Putamen (tissue), 1 donor: ENCODE measurements around the gene PDCD7.
"Not testable (repeated sequence)": the region's sequence is repeated elsewhere in the genome, so short reads cannot be mapped to it uniquely, and the experiment has no call there.

Experiments used
- DNase-seq: peaks from one replicate; pipeline ENCODE4 v3.0.0-alpha.2; 2016; ENCODE audit warnings: low spot score

Gene PDCD7

DNA sequence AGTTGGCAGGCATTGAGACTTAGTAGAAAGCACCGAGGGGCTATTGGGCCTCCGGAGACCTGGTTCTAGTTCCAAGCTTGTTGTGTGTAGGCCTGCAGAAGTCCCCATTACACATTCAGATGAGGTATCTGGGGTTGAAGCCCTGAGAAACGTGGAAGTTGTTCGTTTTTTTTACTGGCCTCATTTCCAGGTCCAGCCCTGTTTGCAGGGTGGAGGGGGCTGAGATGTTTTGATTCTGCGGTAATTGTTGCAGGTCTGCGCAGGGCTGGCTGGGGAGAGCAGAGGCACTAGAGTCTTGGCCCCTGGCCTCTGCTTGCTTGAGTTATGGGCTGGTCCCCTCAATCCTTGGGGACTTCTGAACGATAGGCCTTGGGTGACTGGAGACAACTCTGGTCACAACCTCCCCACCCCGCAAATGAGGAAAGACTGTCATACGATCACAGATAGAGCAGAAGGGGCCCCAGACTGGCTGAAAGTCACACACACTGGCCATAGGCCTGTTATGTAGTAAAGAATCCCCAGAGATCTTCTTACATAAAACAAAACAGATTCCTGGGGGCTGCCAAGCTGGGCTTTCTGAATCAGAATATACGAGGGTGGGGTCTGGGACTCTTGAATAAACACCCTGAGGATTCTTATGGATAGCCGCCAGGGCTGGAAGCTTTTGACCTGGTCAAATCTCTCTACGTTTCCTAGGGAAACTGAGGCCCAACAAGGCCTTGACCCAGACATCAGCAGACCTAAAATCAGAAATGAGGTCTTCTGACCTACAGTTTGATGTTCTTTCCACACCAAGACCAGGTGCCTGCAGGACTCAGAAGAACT is 41.5 kb downstream of the PDCD7 start:
- no peak for DNase-seq

DNA sequence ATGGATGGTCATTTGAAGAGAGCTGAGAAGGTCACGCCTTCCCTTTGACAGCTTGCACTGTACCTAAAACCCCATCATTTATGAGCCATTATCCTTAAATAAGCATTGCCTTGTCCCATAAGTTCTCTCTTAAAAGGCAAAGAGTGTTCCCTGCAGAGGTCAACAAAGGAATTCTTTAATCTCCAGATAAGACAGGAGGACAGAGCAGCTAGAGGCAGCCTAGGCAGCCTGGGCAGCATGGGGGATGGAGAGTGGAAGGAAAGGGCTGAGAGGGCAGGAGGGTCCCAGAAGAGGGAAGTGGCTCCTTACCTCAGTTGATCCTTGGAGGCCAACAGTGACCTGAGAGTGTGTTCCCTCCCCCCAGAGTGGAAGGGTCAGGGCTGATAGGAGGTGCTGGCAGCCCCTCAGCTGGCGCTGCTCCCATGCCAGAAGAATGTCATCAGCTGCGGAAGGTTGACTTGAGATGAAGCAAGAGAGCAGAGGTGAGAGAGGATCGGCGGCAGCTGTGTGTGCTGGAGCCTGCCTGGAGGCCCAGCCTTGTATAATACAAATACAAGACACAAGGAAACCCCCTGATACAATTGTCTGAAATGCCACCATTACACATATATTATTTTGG is 44.3 kb downstream of the PDCD7 start:
- DNase-seq: no peak

GRCh38 chr15:65088643-65089021 is 45.0 kb downstream of the PDCD7 start:
- no peak for DNase-seq

- DNase-seq: no peak
Measured at GRCh38 chr15:65087873-65088642, 45.5 kb downstream of the PDCD7 start.

DNA sequence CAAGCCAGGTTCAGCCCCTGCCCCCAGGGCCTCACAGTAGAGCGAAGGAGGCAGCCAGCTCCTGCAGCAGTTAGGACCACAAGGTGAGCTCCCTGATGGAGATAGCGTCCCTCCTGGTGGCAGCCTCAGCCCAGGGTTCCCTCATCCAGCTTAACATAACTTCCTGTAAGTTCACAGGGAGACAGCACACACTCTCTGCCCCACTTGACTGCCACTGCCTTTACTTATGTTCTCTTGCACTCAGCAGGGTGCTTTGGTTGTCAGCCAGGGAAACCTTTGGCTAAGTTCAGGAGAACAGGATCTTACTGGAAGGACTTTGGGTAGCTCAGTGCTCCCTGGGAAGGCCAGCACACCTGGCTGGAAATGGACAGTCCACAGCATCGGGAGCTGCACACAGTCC is 46.2 kb downstream of the PDCD7 start:
- DNase-seq: no peak

DNA sequence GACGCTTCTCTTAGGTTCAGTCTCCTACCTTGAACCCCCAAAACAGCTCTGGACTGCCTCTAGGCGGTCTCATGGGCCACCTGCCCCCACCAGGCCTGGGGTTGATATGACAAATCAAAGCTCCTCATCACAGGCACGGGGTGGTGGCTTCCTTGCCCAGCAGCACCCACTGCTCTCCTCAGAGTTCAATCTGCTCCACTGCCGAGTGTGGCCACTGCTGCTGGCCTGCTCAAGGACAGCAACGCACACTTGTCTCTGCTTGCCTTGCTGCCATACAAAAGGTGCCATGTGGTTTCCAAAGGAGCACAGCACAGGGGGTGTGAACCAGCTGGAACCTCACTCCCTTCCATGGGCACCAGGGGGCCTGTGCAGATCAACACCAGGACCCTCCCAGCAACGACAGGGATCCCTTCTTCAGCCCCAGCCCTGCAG is 46.9 kb downstream of the PDCD7 start:
- no peak for DNase-seq

DNA sequence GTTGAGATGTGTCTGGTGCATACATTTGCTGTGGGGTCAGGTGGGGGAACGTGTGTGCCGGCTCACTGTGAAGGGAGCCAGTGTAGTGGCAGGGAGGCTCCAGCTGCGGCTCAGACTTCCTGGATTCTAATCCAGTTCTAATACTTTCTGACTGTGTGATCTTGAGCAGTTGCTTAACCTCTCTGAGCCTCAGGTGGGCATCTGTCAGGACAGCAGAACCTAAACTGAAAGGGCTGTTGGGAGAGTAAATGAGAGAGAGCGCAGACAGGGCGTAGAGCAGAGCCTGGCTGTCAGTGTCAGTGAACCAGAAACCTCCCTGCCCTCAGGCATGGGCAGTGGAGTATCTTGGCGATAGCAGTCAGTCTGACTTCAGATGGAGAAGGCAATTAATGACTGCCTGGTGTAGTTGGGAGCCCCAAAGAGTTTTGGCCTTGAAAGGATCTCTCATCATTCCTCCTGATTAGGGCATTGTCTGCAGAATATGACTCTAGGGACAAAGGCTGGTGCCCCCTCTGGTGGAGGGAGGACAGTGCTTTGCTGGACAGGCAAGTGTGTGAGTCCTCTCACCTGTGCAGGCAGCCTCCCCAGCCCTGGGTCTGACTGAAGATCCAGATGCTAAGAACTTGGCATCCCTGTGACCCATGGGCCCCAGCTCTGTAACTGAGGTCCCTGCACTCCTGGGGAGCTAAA is 47.5 kb downstream of the PDCD7 start:
- no peak for DNase-seq

- DNase-seq: no peak
Measured at GRCh38 chr15:65085207-65085753, 48.3 kb downstream of the PDCD7 start.

DNA sequence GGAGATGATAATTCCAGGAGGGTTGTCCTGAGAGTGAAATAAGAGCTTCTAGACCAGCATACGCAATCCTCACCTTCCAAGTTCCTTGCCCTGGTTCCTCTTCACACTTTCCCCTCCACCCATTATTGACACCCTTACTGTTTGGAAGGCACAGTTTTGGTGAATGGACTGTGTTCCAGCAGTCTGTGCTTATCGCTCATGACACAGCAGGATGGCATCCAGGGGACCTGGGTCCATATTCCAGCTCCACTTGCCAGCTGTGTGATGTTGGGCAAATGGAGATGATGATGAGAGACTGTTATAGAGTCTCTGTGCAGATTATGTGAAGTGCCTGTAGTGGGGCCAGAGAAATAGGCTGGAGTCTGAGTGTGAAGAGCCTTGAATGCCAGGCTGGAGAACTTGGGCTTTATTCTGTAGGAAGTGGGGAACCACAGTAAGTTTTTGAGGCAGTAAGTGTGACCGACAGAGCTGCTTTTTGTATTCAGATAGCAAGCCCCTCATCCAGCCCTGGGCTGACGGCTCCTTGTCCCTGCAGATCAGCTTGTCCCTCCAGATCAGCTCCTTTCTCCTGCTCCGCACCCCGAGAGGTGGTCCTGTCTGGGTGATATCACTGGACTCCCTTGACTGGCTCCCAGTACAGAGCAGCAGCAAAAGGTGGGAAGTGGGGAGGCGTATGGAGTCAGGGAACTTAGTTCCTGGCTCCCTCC is 49.0 kb downstream of the PDCD7 start:
- no peak for DNase-seq

DNA sequence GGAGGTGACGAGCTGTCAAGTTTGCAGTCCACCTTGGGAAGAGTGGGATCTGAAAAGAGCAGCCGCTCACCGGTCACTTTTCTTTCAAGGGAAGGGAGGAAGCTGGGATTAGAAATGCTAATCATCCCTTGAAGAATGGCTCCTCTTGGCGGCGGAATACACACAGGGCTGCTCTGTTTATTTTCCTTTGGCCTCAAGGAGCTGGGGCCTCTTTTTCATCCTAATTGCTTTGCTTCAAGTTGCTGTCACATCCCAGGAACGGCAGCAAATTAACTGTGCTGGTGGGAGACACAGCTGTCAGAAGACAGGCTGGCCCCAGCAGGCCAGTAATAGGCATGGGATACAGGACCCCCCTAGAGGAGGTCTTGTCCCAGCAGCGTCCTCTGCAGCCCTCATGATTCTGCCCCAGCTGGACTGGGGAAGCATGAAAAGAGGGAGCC is 50.3 kb downstream of the PDCD7 start:
- DNase-seq: no peak

DNA sequence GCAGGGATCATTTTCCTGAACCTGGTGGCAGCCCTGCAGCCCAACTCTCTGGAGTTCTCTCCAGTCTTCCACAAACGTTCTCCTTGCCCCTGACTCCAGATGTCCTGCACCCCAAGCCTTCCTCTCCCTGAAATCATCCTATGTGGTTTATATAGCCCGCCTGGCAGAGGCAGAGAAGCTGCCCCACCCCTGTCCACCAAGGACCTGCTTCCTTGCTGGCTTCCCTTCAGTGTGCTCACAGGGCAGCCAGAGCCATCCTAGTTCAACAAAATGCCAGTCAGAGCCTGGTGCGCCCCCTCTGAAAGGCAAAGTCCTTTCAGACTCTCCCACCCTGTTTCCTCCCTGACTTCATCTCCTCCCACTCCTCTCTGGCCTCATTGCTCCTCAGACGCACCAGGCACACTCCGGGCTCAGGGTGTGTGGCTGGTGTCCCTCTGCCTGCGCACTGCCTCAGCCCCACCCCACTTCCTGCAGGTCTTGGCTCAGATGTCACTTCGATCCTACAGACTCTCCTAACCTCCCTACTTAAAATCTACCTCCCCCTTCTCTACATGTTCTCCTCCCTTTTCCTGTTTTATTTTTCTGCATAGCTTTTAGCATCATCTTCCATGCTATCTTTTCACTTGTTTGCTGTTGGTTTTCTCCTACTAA is 51.2 kb downstream of the PDCD7 start:
- no peak for DNase-seq

DNA sequence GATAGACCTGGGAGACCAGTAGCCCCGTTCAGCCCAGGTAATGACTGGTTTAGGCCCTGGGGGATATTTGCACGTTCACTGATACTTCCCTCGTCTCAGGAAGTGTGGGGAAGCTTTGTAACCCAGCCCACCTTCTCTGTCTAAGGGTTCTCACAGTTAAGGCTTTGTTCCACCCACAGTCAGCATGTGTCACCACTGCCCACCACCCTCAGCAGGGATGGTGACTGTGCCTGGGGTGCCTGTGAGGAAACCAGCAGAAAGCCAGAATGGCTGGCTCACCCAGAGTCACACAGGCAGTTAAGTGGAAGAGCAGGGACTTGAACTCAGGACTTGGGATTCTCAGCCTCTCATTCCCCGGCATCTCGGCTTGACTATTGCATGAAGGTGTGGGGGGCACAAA is 51.9 kb downstream of the PDCD7 start:
- DNase-seq: no peak

GRCh38 chr15:65081270-65081669 is 52.3 kb downstream of the PDCD7 start:
- no peak for DNase-seq

DNA sequence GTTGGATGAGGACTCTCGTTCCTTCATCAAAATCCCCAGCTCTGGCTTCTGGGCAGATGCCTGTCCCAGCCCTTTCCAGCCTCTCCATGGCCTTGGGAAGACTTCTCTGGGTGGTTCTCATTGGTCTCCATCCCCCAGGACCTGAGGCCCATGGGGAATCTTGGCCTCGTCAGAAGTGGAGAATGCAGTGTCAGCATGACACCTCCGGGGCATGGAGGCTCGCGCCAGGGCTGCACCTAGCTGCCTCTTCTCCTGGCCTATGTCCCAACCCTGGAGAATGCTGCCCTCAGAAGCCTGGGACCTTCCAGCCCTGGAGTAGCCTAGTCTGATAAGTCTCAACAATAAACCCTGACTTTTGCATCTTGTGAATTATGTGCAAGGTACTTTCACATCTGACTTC is 54.0 kb downstream of the PDCD7 start:
- no peak for DNase-seq

GRCh38 chr15:65077981-65078352 is 55.6 kb downstream of the PDCD7 start:
- no peak for DNase-seq

DNA sequence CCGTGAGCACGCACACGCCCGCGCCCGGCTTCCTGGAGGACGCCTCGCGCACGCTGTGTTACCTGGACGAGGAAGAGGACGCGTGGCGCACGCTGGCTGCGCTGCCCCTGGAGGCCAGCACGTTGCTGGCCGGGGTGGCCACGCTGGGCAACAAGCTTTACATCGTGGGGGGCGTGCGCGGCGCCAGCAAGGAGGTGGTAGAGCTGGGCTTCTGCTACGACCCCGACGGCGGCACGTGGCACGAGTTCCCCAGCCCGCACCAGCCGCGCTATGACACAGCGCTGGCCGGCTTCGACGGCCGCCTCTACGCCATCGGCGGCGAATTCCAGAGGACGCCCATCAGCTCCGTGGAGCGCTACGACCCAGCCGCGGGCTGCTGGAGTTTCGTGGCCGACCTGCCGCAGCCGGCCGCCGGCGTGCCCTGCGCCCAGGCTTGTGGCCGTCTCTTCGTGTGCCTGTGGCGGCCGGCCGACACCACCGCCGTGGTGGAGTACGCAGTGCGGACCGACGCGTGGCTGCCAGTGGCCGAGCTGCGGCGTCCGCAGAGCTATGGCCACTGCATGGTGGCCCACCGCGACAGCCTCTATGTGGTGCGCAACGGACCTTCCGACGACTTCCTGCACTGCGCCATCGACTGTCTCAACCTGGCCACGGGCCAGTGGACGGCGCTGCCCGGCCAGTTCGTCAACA is 56.2 kb downstream of the PDCD7 start:
- DNase-seq: no peak

- DNase-seq: no peak
Measured at GRCh38 chr15:65076486-65077290, 56.9 kb downstream of the PDCD7 start, which contains the start of gene KBTBD13. KBTBD13 (plus strand) TSS chr15:65076746; CDS start chr15:65076816, 70 bp downstream.

GRCh38 chr15:65075607-65076395 is 57.8 kb downstream of the PDCD7 start:
- not testable (repeated sequence) for DNase-seq
